HG03575 (cell line): ENCODE results near the gene RUNX1.

Experiments
- ATAC-seq: cut with Tn5 transposase; IDR thresholded peaks from one replicate; pipeline ENCODE4 v1.9.1; 2021; ENCODE audit not compliant: unreplicated experiment, insufficient number of reproducible peaks, low FRiP score; ENCODE audit errors: extremely low read depth

The RUNX1 gene

GRCh38 chr21:34936883-34937563, 112.1 kb downstream of the RUNX1 start:
- ATAC-seq: no peak

- ATAC-seq: no peak
Observed at GRCh38 chr21:34936371-34936789, 112.7 kb downstream of the RUNX1 start.

GRCh38 chr21:34935898-34936297, 113.2 kb downstream of the RUNX1 start:
- no peak for ATAC-seq

- no peak for ATAC-seq
Observed at GRCh38 chr21:34935452-34935851, 113.7 kb downstream of the RUNX1 start.

- ATAC-seq: no peak
Observed at GRCh38 chr21:34934350-34934749, 114.8 kb downstream of the RUNX1 start.

- ATAC-seq: no peak
Observed at GRCh38 chr21:34933609-34934335, 115.3 kb downstream of the RUNX1 start.

- no peak for ATAC-seq
Observed at GRCh38 chr21:34932233-34932632, 116.9 kb downstream of the RUNX1 start.

- no peak for ATAC-seq
Observed at GRCh38 chr21:34930971-34931370, 118.1 kb downstream of the RUNX1 start.

GRCh38 chr21:34928637-34929036, 120.5 kb downstream of the RUNX1 start:
- ATAC-seq: no peak

GRCh38 chr21:34927992-34928391, 121.1 kb downstream of the RUNX1 start:
- ATAC-seq: no peak

GRCh38 chr21:34926803-34927467, 122.2 kb downstream of the RUNX1 start:
- no peak for ATAC-seq

- ATAC-seq: no peak
Observed at GRCh38 chr21:34925597-34925996, 123.5 kb downstream of the RUNX1 start.

- ATAC-seq: no peak
Observed at GRCh38 chr21:34924771-34925419, 124.2 kb downstream of the RUNX1 start.

- no peak for ATAC-seq
Observed at GRCh38 chr21:34924194-34924593, 124.9 kb downstream of the RUNX1 start.

- no peak for ATAC-seq
Observed at GRCh38 chr21:34923626-34924025, 125.5 kb downstream of the RUNX1 start.

GRCh38 chr21:34923202-34923601, 125.9 kb downstream of the RUNX1 start:
- no peak for ATAC-seq

- no peak for ATAC-seq
Observed at GRCh38 chr21:34922479-34922878, 126.6 kb downstream of the RUNX1 start.

GRCh38 chr21:34921151-34921550, 128.0 kb downstream of the RUNX1 start:
- no peak for ATAC-seq

- no peak for ATAC-seq
Observed at GRCh38 chr21:34919406-34919805, 129.7 kb downstream of the RUNX1 start.

- ATAC-seq: no peak
Observed at GRCh38 chr21:34916446-34916845, 132.7 kb downstream of the RUNX1 start.
